22Rv1 (cell line): ENCODE data around the gene LRMDA.

Experiments
- CTCF ChIP-seq: fragments of 450-650 bp; IDR thresholded peaks from 2 replicates; pipeline ENCODE4 v1.5.1; 2017; ENCODE audit warnings: mild to moderate bottlenecking
- ZFX ChIP-seq: fragments of 450-650 bp; IDR thresholded peaks from 2 replicates; pipeline ENCODE4 v1.6.1; 2017; ENCODE audit warnings: antibody characterized with exemption, borderline replicate concordance

GRCh38 chr10:75623310-75624093 lies 192.1 kb downstream of the LRMDA start:
- no peak for TF ChIP-seq CTCF
- no peak for TF ChIP-seq ZFX
